HG03280 (cell line): ENCODE measurements around the gene LTBP2.

Experiments
- ATAC-seq: cut with Tn5 transposase; IDR thresholded peaks from one replicate; pipeline ENCODE4 v1.9.1; 2021; ENCODE audit warnings: mild to moderate bottlenecking, moderate library complexity; ENCODE audit not compliant: unreplicated experiment

Gene LTBP2

DNA sequence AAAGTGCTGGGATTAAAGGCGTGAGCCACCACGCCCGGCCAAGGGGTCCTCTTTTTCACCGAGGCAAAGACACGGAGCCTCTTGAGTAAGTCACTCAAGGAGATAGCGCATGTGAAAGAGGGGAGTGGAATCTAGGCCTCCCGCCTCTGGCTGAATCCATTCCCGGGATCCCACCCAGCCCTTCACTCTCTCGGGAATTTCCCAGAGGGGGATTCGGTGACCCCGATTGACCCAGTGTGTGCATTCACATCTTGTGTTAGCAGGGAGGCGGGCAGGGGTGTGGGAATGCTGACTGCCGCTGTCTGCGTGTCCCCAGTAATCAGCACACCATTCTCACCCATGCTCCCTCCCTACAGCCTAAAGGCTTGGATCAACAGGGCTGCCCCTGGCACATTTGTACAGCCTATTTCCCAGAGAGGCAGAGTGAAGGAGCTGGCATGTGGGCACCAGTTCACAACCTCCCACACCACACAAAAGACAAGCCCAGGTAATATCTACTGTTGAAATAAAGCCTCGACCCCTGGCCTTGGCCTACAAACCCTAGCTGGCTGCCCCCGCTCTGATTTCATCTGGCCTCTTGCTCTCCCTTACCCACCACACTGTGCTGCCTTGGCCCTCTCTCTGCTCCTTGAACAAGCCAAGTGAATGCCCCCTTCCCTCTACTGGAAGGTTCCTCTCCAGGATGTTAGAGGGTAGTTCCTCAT is 1.3 kb upstream of the LTBP2 start:
- ATAC-seq: no peak

DNA sequence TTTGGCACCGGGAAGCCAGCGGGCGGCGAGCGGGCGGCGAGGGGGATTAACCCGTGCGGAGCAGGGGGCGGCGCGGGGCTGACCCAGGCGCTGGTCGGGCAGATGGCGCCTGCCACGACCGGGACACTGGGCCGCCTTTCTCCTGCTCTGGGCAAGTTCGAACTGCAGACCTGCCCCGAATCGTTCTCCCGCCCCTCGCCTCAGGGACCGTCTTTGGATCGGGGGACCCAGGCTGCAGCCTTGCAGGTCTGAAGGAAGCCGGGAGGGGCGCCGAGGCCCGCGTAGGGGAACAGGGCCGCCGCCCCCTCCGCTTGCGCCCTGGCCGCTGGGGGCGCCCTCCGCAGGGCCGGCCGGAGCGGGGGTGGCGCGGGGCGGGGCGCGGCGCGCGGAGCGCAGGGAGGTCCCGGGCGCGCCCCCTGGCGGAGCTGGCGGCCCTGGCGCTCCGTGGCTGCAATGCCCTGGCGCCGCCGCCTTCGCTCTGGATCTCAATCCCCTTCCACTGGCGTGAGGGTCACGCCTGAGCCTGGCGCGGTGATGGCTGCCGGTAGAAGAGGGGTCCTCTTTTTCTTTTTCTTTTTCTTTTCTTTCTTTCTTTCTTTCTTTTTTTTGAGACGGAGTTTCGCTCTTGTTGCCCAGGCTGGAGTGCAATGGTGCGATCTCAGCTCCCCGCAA is 449 bp upstream of the LTBP2 start:
- ATAC-seq: peak; percentile 72

DNA sequence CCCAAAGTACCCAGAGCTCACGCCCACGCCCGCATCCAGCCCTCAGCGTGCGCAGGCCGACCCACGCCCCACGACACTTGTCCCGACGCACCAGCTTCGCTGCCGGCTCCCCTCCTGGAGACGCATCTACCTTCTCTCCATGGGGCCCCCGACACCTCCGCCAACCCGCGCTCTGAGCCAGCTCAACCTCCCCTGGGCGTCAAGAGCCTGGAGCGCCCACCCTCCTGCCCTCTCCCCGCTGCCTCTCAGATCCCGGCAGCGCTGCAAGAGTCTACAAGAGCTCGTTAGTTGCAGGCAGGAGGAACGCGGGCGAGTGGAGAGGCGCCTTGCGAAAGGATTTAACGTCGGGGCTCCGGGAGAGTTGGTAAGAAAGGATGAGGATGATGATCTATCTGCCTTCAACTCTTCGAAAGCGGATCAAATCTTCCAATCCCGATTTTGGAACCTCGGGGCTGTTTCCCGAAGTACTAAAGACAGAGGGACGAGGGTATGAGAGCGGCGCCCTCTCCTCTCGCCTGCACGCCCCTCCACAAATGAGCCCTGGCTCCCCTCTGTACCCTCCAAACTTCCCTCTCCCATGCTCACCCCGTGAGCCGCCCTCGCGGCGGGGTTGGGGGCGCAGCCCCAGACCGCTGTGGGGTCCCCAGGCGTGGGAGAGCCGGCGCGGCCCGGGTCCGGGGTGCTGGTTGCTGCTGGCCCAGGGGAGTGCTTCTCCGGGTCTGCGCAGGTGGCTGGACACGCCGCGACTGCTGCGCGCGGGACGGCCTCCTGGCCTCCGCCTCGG is 979 bp downstream of the LTBP2 start:
- no peak for ATAC-seq

DNA sequence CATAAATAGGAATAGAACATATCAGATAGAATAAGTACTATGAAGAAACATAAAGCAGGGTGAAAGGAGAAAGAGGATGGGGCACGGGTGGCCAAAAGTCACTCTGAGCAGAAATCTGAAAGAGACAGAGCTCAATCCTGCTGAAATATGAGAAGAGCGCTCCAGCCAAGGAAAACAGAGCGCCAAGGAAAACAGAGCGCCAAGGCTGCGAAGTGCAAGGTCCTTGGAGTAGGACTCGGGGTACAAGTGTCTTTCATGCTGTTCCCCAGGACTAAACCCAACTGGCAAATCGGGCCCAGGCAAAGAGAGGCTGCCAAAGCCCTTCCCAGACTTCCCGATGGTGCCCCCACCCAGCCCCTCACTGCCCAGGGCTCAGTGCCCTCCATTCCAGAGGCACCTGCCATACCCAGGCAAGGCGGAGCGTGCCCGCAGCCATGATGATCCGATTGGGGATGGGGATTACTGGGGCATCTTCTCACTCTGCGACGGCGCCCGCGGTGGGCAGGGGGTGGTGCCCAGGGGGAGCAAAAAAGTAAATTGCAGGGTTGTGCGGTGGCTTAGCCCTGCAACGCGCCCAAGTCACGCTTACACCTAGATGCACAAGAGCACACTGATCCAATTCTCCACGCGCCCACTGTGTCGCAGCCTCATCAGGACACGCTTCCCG is 1.7 kb downstream of the LTBP2 start:
- no peak for ATAC-seq

DNA sequence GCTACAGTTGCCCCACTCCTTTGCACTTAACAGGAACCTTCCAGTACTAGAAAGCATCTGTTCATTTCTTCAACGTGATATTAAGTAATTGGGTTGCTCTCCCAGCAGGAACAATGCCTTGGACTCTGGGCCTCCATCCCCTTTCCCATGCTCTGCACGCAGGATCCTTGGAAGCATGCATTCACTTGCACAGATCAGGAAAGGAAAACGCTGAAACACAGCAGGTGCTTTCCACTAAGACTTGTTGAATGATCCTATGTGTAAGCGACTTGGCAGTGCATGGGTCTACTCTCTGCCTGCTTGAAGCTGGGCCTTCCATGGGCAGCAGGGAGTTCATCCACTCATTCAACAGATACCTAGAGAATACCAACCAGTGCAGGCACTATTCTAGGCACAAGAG is 2.3 kb downstream of the LTBP2 start:
- ATAC-seq: no peak

DNA sequence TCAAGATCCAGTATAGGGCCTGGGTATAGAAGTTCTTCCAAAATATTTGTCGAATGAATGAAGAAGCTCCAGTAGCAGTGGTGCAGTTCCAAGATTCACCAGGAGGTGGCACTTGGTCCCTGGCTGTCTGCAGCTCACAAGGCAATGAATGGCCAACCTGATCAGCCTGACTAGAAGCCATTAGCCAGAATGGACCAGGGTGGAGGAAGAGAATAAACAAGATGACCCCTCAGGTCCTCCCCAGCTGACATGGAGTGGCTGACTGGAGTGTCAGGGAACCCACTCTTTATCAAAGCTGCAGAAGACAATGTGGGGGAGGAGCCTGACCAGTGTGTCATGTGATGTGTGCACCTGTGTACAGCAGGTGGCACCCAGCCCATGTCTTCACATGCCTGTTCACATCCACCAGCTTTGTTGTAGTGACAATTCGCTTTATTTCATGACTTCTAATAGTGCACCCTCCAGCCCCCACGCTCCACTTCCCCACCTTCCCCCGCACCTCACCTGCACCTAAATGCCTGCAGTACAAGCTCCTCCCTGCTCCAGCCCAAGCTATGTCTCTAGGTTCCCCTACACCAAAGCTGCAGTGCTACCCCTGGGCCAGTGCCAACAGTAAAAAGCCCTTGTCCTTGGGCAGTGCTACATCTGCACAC is 3.0 kb downstream of the LTBP2 start:
- ATAC-seq: no peak

DNA sequence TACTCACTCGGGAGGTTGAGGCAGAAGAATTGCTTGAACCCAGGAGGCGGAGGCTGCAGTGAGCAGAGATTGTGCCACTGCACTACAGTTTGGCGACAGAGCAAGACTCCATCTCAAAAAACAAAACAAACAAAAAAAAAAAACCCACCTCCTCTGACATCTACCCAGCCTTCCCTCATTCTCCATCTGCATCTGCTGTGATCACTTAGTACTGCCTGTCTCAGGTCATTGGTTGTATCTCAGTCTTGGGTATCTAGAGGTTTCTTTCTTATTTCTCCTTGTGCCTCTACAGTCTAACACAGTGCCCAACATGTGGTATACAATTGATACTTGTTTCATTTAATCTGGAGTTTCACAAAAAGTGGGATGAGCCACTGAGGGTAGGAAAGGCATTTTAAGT is 5.3 kb downstream of the LTBP2 start:
- no peak for ATAC-seq

DNA sequence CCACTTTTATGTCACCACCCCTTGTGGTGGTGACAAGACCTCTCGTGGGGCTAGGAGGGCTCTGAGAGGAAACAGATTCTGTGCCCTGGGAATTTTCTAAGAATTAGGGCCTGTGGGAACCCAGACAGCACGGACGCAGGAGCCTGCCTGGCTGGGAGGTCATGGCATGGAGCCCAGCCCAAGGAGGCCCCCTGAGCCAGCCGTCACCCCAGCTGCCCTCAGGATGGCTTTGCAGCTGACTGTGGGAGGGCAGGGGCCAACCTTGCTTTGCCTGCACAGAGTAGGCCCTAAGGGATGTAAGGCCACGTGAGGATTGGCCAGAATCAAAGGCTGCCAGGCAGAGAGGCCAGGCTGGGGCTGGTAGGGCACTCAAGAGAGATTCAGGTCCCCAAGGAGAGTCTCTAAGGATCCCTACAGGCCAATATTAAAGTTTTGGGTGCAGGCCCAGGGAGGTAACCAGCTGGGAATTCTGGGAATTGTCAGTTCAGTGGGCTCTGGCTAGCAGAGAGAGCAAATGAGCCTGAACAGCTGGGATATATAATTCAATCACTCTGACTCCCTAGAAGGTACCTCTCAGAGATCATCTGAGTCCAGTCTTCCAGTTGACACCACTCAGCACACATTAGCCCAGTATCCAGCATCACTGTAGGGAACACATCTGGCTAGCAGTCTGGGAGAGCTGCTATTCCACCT is 6.4 kb downstream of the LTBP2 start:
- ATAC-seq: no peak

DNA sequence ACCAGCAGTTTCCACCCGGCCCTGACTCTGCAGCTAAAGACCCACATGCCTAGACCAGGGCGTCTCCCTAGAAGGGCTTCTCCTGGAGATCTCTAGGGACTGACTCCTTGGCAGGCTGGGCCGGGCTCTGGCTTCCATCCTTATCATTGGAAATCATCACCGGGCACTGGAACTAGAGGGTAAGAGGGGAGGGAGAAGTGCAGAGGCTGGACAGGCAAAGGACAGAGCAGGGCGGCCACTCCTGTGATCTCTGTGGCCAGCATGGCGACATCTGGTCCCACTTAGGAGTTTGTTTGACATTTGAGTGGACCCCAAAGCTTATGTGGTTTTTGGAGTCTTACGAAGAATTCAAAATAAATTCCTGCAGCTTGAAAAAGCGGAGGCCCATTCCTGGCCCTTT is 7.1 kb downstream of the LTBP2 start:
- ATAC-seq: no peak

DNA sequence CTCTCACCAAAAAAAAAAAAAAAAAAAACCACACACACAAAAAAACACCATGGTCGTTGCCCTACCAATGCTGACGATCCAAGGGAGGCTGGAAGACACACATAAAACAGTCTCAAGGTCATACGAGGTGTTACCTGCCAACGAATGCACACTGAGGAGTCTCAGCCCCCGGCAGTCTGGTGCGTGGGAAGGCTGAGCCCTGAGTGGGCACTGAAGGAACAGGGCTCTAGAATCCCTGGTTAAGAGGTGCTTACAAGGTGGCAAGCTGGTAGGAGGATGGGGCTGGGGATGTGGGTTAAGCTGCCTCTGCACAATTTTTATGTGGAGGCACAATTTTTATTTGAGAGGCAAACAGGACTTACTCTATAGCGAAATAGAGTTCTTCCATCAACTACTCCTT is 7.9 kb downstream of the LTBP2 start:
- ATAC-seq: no peak

DNA sequence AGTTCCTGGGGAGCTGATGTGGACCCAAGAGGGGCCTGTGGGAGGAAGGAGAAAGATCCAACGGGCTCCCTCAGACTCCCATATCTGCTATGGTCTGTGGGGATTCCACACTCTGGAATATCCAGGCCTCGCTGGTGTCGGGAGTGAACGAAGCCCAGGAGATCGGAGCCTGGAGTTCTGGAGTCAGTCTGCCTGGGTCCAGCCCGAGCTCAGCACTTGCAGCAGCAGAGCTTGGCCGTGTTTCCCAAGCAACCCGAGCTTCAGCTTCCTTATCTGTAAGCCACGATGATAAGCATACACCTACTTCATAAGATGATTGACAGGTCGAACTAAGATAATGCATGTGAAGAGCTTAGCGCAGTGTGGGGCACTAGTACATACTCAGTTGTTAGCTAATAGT is 10.1 kb downstream of the LTBP2 start:
- no peak for ATAC-seq

DNA sequence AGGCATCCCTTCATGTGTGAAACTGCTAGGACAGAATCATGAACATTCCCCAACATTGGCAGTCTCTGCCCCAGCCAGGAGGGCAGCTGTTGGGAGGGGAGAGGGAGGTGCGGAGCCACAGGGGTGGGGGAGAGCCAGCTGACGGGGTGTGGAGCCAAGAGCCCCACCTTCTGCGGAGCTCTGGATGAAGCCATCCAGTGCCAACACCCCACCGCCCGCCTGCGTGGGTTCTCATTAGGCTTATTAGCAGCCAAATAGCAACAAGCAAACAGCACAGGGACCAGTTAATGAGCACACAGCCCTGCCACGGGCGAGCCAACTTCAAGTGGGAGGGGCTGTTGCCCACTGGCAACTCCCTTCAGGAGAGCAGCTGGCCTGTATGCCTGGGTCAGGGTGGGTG is 12.1 kb downstream of the LTBP2 start:
- ATAC-seq: no peak

DNA sequence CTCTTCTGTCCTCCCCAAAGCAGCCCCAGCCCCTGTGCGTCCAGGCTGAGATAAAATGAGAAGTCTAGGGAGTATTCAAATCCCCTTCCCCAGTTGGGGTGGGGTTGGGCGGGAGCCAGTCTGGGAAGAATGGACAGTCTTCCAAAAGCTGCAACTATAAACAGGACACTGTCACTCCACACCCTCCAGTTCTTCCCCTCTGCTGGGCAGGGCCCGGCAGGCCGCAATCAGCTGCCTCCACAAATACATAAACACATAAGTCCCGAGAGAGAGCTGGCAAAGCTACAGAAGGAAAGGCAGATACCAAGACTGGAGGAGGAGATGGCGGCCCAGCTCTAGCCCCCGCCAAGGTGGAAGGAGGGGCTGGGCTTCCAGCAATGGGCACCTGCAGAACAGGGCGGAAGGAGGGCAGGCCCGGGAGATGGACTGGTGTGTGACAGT is 12.7 kb downstream of the LTBP2 start:
- ATAC-seq: no peak

DNA sequence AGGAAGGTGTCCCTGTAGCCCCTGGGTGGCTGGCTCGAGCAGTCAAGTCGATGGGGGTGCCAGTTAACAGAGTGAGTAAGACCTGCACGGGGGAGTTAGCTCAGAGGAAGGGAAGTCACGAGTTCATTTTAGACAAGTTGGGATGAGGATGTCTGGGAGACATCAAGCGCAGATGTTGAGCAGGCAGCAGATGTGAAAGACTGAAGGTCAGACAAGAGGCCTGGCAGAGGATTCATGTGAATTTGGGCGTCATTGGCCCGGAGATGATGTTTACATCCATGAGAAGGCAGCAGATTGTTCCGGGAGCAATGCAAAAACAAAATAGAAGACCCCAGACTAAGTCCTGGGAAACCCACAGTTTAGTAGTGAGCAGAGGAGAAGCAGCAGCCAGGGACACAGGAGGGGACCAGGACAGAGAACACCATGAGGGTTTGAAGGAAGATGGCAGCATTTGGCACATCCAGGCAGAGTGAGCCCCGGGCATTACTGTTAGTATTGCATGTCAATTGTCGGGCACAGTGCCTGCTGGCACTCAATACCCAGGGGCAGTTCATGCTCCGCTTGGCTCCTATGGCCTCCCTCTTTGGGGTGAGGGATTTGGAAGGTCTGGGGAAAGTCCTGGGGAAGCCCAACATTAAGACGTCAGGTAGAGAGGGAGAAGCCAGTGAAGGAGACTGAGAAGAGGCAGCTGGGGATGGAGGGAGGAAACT is 15.1 kb downstream of the LTBP2 start:
- ATAC-seq: no peak

DNA sequence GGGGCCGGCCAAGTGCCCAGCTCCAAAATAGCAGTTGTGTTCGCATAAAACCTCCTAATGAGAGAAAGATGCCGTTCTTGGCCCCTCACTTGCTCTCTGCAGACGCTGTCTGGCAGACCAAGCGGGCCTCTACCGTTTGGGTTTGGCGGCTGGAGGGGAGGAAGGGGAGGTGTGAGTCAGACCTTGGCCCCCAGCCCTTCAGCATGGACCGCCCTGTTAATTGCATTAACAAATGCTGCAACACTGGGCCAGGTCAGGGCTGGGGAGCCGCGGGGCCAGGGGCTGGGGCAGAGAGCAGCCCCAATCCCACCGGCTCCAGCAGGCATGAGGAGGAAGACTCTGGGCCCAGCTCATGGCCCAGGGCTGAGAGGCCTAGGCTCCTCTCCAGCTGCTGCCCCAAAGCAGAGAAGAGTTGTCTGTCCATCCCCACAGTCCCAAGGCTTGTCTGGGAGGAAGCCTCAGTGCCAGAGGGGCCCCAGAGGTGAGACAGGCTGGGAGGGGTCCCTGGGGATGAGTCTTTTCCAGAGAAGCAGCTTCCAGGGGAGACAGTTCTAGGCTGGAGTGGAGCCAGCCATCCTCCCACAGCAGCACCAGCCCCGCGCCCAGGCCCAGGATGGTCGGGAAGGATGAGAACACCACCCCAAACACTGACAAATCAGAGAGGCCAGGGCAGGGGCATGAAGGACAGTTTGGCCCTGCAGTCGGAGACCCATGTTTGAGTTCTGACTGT is 16.9 kb downstream of the LTBP2 start:
- no peak for ATAC-seq

DNA sequence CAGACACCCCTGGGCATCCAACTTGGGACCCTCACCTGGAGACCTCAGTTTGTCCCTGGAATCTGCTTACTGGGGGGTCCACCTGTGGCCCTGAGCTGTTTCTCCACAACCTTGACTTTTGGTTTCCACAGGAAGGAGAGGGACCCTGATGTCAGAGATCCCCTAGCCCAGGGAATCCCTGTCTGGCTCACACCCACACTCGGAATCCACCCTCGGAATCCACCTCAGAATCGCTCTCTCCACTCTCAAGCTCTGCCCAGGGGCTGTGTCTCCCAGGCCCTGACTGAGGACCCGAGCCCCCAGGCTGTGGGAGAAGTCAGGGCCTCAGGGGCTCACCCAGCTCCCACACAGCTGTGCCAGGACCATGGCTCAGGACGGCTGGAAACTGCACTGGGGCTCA is 17.4 kb downstream of the LTBP2 start:
- ATAC-seq: no peak

DNA sequence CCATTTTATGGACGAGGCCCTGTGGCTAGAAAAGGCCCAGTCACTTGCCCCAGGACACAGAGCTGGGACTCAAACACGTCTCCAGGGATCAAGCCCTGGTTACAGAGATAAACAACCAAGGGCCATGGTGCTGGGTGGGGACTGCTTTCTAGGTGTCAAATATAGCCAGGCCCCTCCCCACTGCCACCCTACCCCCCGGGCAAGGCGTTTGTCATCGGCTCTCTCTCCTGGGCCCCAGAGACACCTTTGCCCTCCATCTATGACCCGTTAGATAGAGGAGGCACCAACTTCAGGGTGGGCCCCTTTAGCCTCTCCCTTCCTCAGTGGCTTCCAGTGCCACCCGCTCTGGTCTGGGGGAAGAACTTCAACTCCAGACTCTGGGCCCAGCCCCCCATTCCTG is 18.0 kb downstream of the LTBP2 start:
- ATAC-seq: no peak

DNA sequence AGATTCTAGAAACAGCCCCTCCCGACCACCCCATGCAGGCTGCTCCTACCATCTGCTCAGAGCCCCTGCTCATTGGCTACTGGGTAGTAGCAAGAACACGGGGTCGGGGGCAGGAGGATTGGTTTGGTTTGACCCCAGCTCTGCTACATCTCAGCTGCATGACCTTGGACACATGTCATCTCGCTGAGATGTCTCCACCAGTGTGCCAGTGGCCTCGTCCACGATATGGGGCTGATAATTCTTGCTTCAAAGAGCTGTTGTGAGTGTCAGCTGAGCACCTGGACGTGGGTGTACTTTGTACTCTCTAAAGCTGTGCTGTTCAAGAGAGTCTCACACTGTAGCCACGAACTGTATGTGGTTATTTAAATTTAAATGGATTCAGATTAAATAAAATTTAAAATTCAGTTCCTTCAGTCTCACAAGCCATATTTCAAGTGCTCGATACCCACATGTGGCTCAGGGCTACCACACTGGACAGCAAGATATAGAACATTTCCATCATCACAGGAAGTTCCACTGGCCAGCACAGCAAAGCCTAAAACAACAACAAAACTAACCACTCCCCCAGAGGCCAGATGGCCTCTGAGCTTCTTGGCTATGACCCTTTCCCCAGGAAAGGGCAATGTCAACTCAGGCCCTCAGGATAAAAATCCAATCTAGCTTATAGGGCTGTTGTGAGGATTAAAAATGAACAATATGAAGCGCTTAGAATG is 18.6 kb downstream of the LTBP2 start:
- no peak for ATAC-seq
